Keratinocyte (primary cell): ENCODE results near the gene PTGDS.

Experiments used
- EZH2 ChIP-seq: IDR thresholded peaks from one replicate; pipeline ENCODE4 v1.6.1; 2012; ENCODE audit warnings: inconsistent platforms, mild to moderate bottlenecking, low read length, moderate library complexity
- TF ChIP-seq, protein P1 (sequence below), 3 experiments: IDR thresholded peaks in 1 of 3; conservative IDR thresholded peaks in 1 of 3; optimal IDR thresholded peaks in 1 of 3; 2 replicates in 2 of 3; 3 replicates in 1 of 3; pipeline versions ENCODE3 to v1.5.1; 2011; ENCODE audit warnings: low read length in 3 of 3, mild to moderate bottlenecking in 3 of 3, moderate library complexity in 2 of 3, control low read depth in 1 of 3, inconsistent platforms in 1 of 3; ENCODE audit not compliant: insufficient read depth in 2 of 3; ENCODE audit errors: extremely low read depth in 1 of 3

DNA sequence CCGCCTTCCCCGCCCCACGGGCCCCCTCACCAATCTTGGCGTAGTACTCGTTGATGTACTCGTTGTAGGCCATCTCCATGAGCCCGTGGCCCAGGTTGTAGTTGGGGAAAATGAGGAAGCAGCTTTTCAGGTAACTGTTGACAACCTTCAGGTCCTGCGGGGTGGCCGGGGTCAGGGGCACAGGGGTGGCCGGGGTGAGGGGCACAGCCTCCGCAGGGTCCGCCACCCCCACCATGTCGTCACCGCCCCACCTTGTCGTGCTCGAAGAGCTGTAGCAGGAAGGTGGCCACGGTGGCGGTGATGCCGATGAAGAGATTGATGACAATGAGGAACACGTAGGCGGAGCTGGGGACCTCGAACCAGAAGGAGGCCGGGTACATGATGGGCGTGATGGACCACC lies 33.9 kb downstream of the PTGDS start:
- TF ChIP-seq, protein P1, sequence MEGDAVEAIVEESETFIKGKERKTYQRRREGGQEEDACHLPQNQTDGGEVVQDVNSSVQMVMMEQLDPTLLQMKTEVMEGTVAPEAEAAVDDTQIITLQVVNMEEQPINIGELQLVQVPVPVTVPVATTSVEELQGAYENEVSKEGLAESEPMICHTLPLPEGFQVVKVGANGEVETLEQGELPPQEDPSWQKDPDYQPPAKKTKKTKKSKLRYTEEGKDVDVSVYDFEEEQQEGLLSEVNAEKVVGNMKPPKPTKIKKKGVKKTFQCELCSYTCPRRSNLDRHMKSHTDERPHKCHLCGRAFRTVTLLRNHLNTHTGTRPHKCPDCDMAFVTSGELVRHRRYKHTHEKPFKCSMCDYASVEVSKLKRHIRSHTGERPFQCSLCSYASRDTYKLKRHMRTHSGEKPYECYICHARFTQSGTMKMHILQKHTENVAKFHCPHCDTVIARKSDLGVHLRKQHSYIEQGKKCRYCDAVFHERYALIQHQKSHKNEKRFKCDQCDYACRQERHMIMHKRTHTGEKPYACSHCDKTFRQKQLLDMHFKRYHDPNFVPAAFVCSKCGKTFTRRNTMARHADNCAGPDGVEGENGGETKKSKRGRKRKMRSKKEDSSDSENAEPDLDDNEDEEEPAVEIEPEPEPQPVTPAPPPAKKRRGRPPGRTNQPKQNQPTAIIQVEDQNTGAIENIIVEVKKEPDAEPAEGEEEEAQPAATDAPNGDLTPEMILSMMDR (optimal IDR thresholded peaks at IDR 0.05 in 1 of 3, IDR thresholded peaks at IDR 0.05 in 1 of 3, conservative IDR thresholded peaks at IDR 0.05 in 1 of 3; ENCODE audit: extremely low read depth in 1 of 3, insufficient read depth in 2 of 3, low read length in 3 of 3) = no peak
- no peak for TF ChIP-seq EZH2
